Right ventricle myocardium superior (tissue), 1 donor: ENCODE measurements around the gene PIK3R1. TPM values are rescaled to one million over a fixed set of nuclear protein-coding genes. Genes with fewer than 3 reads are reported as not detected.

Experiments used
- ATAC-seq: fragments of 200-7000 bp; cut with Tn5 transposase; one replicate; pipeline ENCODE4 v1.9.1; 2020; ENCODE audit warnings: mild to moderate bottlenecking; ENCODE audit not compliant: poor library complexity
- DNase-seq: peaks from one replicate; pipeline ENCODE4 v3.0.0-alpha.2; 2020
- intact Hi-C: fragments of 100-400 bp; cut with DNase I; formaldehyde crosslinking; loops from one replicate; pipeline ENCODE4 v1.11.2; 2022
- total RNA-seq: library from RNA; stranded (reverse); fragmentation: NEBNext Ultra II Directional; extraction: Animal tissue kit (Norgen Biotek cat#: 25700); gene quantifications from one replicate; pipeline ENCODE4 v1.2.1, GENCODE V29; 2021
- donor health status: DM: no; HTN: yes; CAD: no; lungs with severe emphysema.

The PIK3R1 gene
- total RNA-seq, 1 donor from 2014 or later = 103 TPM

GRCh38 chr5:68299575-68299974 lies 84.0 kb downstream of the PIK3R1 start:
- ATAC-seq = no peak
- intact Hi-C loops = no loop called here
- no peak for DNase-seq

- ATAC-seq (peak; percentile 11), DNase-seq (no peak)
- intact Hi-C loops = no loop called here
Observed at GRCh38 chr5:68303038-68303738, 87.6 kb downstream of the PIK3R1 start.

GRCh38 chr5:68303754-68304420 lies 88.3 kb downstream of the PIK3R1 start:
- intact Hi-C loops = no loop called here
- DNase-seq (no peak), ATAC-seq (peak; percentile 39)

GRCh38 chr5:68304421-68305052 lies 89.0 kb downstream of the PIK3R1 start:
- intact Hi-C loops = no loop called here
- DNase-seq (no peak), ATAC-seq (no peak)

- no peak for DNase-seq
- intact Hi-C loops = no loop called here
- no peak for ATAC-seq
Observed at GRCh38 chr5:68305223-68305870, 89.8 kb downstream of the PIK3R1 start.

GRCh38 chr5:68306361-68307014 lies 90.9 kb downstream of the PIK3R1 start:
- intact Hi-C loops = no loop called here
- DNase-seq = no peak

GRCh38 chr5:68313336-68313735 lies 97.8 kb downstream of the PIK3R1 start:
- ATAC-seq = no peak
- no peak for DNase-seq
- intact Hi-C loops = no loop called here

More at GRCh38 chr5:68306361-68307014, 90.9 kb downstream of the PIK3R1 start:
- no peak for ATAC-seq

- no peak for DNase-seq
- ATAC-seq = no peak
- intact Hi-C loops = no loop called here
Observed at GRCh38 chr5:68314465-68314864, 98.9 kb downstream of the PIK3R1 start.

- DNase-seq (no peak), ATAC-seq (no peak)
- intact Hi-C loops = no loop called here
Observed at GRCh38 chr5:68315679-68316271, 100.2 kb downstream of the PIK3R1 start.

- DNase-seq = no peak
- intact Hi-C loops = no loop called here
Observed at GRCh38 chr5:68316469-68316868, 100.9 kb downstream of the PIK3R1 start.

GRCh38 chr5:68317646-68318045 lies 102.1 kb downstream of the PIK3R1 start:
- no peak for ATAC-seq
- intact Hi-C loops = no loop called here
- DNase-seq = no peak

More at GRCh38 chr5:68316469-68316868, 100.9 kb downstream of the PIK3R1 start:
- no peak for ATAC-seq

GRCh38 chr5:68318955-68319705 lies 103.6 kb downstream of the PIK3R1 start:
- intact Hi-C loops = no loop called here
- ATAC-seq = no peak
- DNase-seq = no peak

- ATAC-seq (no peak), DNase-seq (no peak)
- intact Hi-C loops = no loop called here
Observed at GRCh38 chr5:68319706-68320412, 104.3 kb downstream of the PIK3R1 start.

- intact Hi-C loops = no loop called here
- no peak for ATAC-seq
- DNase-seq = no peak
Observed at GRCh38 chr5:68320413-68320986, 104.9 kb downstream of the PIK3R1 start.

- no peak for DNase-seq
- intact Hi-C loops = no loop called here
- no peak for ATAC-seq
Observed at GRCh38 chr5:68325065-68325580, 109.6 kb downstream of the PIK3R1 start.

GRCh38 chr5:68329554-68330255 lies 114.1 kb downstream of the PIK3R1 start:
- peak; percentile 54 for ATAC-seq
- DNase-seq = no peak
- intact Hi-C loops = no loop called here
